H1 (cell line): Measurements from ENCODE around the gene RBM19. TPM values are rescaled to one million over a fixed set of nuclear protein-coding genes. Genes with fewer than 3 reads are reported as not detected.

Experiments used
- CTCF ChIA-PET: fragments of 300-600 bp; sonication (Branson Sonifier 250); formaldehyde crosslinking; loops from one replicate; lab custom pipeline; 2021; ENCODE audit not compliant: partially characterized antibody; lab: Charles Lee
- POLR2A ChIA-PET: fragments of 300-600 bp; sonication (Branson Sonifier 250); formaldehyde crosslinking; loops from one replicate; lab custom pipeline; 2021; ENCODE audit warnings: inconsistent platforms; ENCODE audit not compliant: partially characterized antibody; lab: Charles Lee
- DNase-seq, 2 experiments: peaks; one replicate each; pipeline versions ENCODE4 v3.0.0 to v3.0.0-alpha.2; 2010 to 2022; ENCODE audit warnings: low spot score in 2 of 2, low read depth in 1 of 2, mixed read lengths in 1 of 2
- FAIRE-seq: peaks from 2 replicates; lab custom pipeline; 2011; peaks lifted over from hg19 to GRCh38; lab: Jason Lieb, UNC
- H2AFZ ChIP-seq: 2 replicates; pipeline ENCODE4 v1.8.1; 2012; ENCODE audit warnings: low read length, inconsistent platforms
- H2AK5ac ChIP-seq: 2 replicates; pipeline ENCODE4 v1.6.1; 2013; ENCODE audit warnings: low read depth, low read length
- H2BK120ac ChIP-seq: replicated peaks from 2 replicates; pipeline ENCODE3; 2013; ENCODE audit warnings: low read depth, low read length, inconsistent platforms
- H2BK12ac ChIP-seq: 2 replicates; pipeline ENCODE4 v1.6.1; 2013; ENCODE audit warnings: low read depth, low read length
- H2BK15ac ChIP-seq: 2 replicates; pipeline ENCODE4 v1.6.1; 2013; ENCODE audit warnings: low read length
- H2BK20ac ChIP-seq: 2 replicates; pipeline ENCODE4 v1.6.1; 2013; ENCODE audit warnings: low read length
- H2BK5ac ChIP-seq: 2 replicates; pipeline ENCODE4 v1.6.1; 2013; ENCODE audit warnings: low read depth, low read length
- H3K14ac ChIP-seq: 2 replicates; pipeline ENCODE4 v1.6.1; 2013; ENCODE audit warnings: inconsistent platforms; ENCODE audit not compliant: insufficient read length
- H3K18ac ChIP-seq: 2 replicates; pipeline ENCODE4 v1.6.1; 2013; ENCODE audit warnings: low read length; ENCODE audit errors: extremely low read depth
- H3K23ac ChIP-seq: 2 replicates; pipeline ENCODE4 v1.6.1; 2013; ENCODE audit warnings: inconsistent platforms; ENCODE audit not compliant: insufficient read length
- H3K23me2 ChIP-seq: 2 replicates; pipeline ENCODE4 v1.6.1; 2013; ENCODE audit warnings: low read depth, low read length
- H3K27ac ChIP-seq: 2 replicates; pipeline ENCODE4 v1.6.1; 2011; ENCODE audit warnings: low read depth, low read length, inconsistent platforms
- H3K27me3 ChIP-seq, 4 experiments: replicated peaks in 1 of 4; 1 replicate in 1 of 4; 2 replicates in 3 of 4; pipeline versions ENCODE4 v1.6.1 to v1.8.1; 2011 to 2013; ENCODE audit warnings: low read length in 3 of 4, mild to moderate bottlenecking in 3 of 4, inconsistent platforms in 2 of 4, mixed read lengths in 2 of 4, moderate library complexity in 1 of 4; ENCODE audit not compliant: control insufficient read depth in 3 of 4, insufficient read depth in 3 of 4; ENCODE audit errors: extremely low read depth in 1 of 4
- H3K36me3 ChIP-seq, 4 experiments: 2 replicates each; pipeline versions ENCODE4 v1.6.1 to v1.8.1; 2011 to 2013; ENCODE audit warnings: mild to moderate bottlenecking in 4 of 4, low read length in 3 of 4, moderate library complexity in 2 of 4, control low read depth in 1 of 4, inconsistent platforms in 1 of 4; ENCODE audit not compliant: insufficient read depth in 4 of 4, control insufficient read depth in 2 of 4
- H3K4ac ChIP-seq: replicated peaks from 2 replicates; pipeline ENCODE3; 2013; ENCODE audit warnings: low read length, low read depth, mixed read lengths, inconsistent platforms; ENCODE audit not compliant: insufficient read length
- H3K4me1 ChIP-seq, 4 experiments: replicated peaks in 1 of 4; 1 replicate in 1 of 4; 2 replicates in 3 of 4; pipeline versions ENCODE4 v1.6.1 to v1.8.1; 2011 to 2013; ENCODE audit warnings: low read length in 3 of 4, inconsistent platforms in 2 of 4, mixed read lengths in 1 of 4; ENCODE audit not compliant: insufficient read depth in 4 of 4, control insufficient read depth in 3 of 4
- H3K4me2 ChIP-seq, 2 experiments: 2 replicates each; pipeline versions ENCODE4 v1.6.1 to v1.8.1; 2011 to 2013; ENCODE audit warnings: low read depth in 2 of 2, low read length in 2 of 2, control low read depth in 1 of 2, inconsistent platforms in 1 of 2, mild to moderate bottlenecking in 1 of 2; ENCODE audit not compliant: insufficient read depth in 1 of 2
- H3K4me3 ChIP-seq, 4 experiments: fragments of 200-600, 300-600 bp in 1 of 4; sonication (generic), shearing (Covaris generic), sonication (Bioruptor Twin) in 1 of 4; 2 replicates each; pipeline versions ENCODE4 v1.5.1 to v1.8.1; 2011 to 2016; ENCODE audit warnings: low read length in 4 of 4, low read depth in 3 of 4, control low read depth in 2 of 4, inconsistent platforms in 2 of 4, mild to moderate bottlenecking in 2 of 4, mixed read lengths in 1 of 4, moderate library complexity in 1 of 4; ENCODE audit not compliant: insufficient read depth in 2 of 4; ENCODE audit errors: extremely low read depth in 1 of 4
- H3K56ac ChIP-seq: replicated peaks from 2 replicates; pipeline ENCODE3; 2013; ENCODE audit warnings: low read depth, mild to moderate bottlenecking, mixed read lengths, low read length, inconsistent platforms; ENCODE audit not compliant: insufficient read length
- H3K79me1 ChIP-seq: 2 replicates; pipeline ENCODE4 v1.6.1; 2013; ENCODE audit warnings: low read depth, low read length, control low read depth
- H3K79me2 ChIP-seq, 2 experiments: 2 replicates each; pipeline versions ENCODE4 v1.6.1 to v1.8.1; 2012 to 2013; ENCODE audit warnings: low read length in 2 of 2, mild to moderate bottlenecking in 2 of 2, inconsistent platforms in 1 of 2; ENCODE audit not compliant: insufficient read depth in 2 of 2, control insufficient read depth in 1 of 2
- H3K9ac ChIP-seq, 4 experiments: replicated peaks in 1 of 4; 1 replicate in 1 of 4; 2 replicates in 3 of 4; pipeline versions ENCODE4 v1.6.1 to v1.8.1; 2011 to 2013; ENCODE audit warnings: low read depth in 3 of 4, low read length in 3 of 4, control low read depth in 2 of 4, mild to moderate bottlenecking in 2 of 4, moderate library complexity in 2 of 4, inconsistent platforms in 1 of 4; ENCODE audit errors: extremely low read depth in 1 of 4
- H3K9me3 ChIP-seq, 2 experiments: 2 replicates each; pipeline versions ENCODE4 v1.6.1 to v1.8.1; 2012 to 2013; ENCODE audit warnings: mild to moderate bottlenecking in 2 of 2, moderate library complexity in 2 of 2, control low read depth in 1 of 2, inconsistent platforms in 1 of 2, low read depth in 1 of 2, low read length in 1 of 2, mixed read lengths in 1 of 2; ENCODE audit not compliant: insufficient read depth in 2 of 2
- H4K20me1 ChIP-seq, 2 experiments: replicated peaks in 1 of 2; 2 replicates each; pipeline versions ENCODE3 to v1.8.1; 2011 to 2013; ENCODE audit warnings: inconsistent platforms in 2 of 2, low read length in 2 of 2, mild to moderate bottlenecking in 1 of 2; ENCODE audit not compliant: insufficient read depth in 2 of 2, control insufficient read depth in 1 of 2
- H4K5ac ChIP-seq: 2 replicates; pipeline ENCODE4 v1.6.1; 2013; ENCODE audit warnings: low read length, low read depth, mixed read lengths, inconsistent platforms; ENCODE audit not compliant: insufficient read length
- H4K8ac ChIP-seq: 2 replicates; pipeline ENCODE4 v1.8.0; 2013; ENCODE audit warnings: mild to moderate bottlenecking, moderate library complexity, low read length, inconsistent platforms; ENCODE audit not compliant: insufficient read depth; ENCODE audit errors: extremely low read depth
- H4K91ac ChIP-seq: replicated peaks from 2 replicates; pipeline ENCODE3; 2013; ENCODE audit warnings: low read length, mixed read lengths, inconsistent platforms; ENCODE audit not compliant: insufficient read length
- ATF2 ChIP-seq: IDR thresholded peaks from 2 replicates; pipeline ENCODE4 v1.6.1; 2012; ENCODE audit warnings: low read length, inconsistent platforms
- HDAC6 ChIP-seq: IDR thresholded peaks from one replicate; pipeline ENCODE4 v1.7.1; 2012; ENCODE audit warnings: low read depth, mild to moderate bottlenecking, inconsistent platforms, low read length, moderate library complexity
- MAX ChIP-seq: IDR thresholded peaks from 2 replicates; pipeline ENCODE4 v1.6.1; 2012; ENCODE audit warnings: inconsistent platforms
- NANOG ChIP-seq: IDR thresholded peaks from 2 replicates; pipeline ENCODE4 v1.6.1; 2011; ENCODE audit warnings: low read length, low read depth, mild to moderate bottlenecking, inconsistent platforms; ENCODE audit not compliant: insufficient read depth, poor library complexity, severe bottlenecking
- SUZ12 ChIP-seq: fragments of 200-600 bp; sonication (generic); IDR thresholded peaks from 2 replicates; pipeline ENCODE4 v1.6.1; 2012; ENCODE audit warnings: mild to moderate bottlenecking, inconsistent platforms, low read length, moderate library complexity, mixed read lengths
- WGBS, 2 experiments: shearing (Covaris generic) in 1 of 2; methylation state at CpG; one replicate each; pipeline versions ENCODE4 v1.1.6 to v1.1.7; 2013 to 2015; ENCODE audit warnings: low lambda C conversion rate in 2 of 2, mixed read lengths in 2 of 2, inconsistent platforms in 1 of 2, low coverage in 1 of 2, missing lambda C conversion rate in 1 of 2; ENCODE audit not compliant: insufficient replicate concordance in 2 of 2, insufficient coverage in 1 of 2, insufficient read length in 1 of 2; ENCODE audit errors: extremely low coverage in 1 of 2, missing lambda C conversion rate in 1 of 2; 5-methylcytosine and 5-hydroxymethylcytosine counted together
- polyA plus RNA-seq, 7 experiments: library from polyadenylated mRNA; depleted of rRNA in 3 of 7; stranded (reverse) in 5 of 7; unstranded in 2 of 7; fragments of >200 nt in 5 of 7; fragments of 200-250 nt in 2 of 7; gene quantifications; 1 replicate in 5 of 7; 2 replicates in 1 of 7; 4 replicates in 1 of 7; pipeline versions ENCODE4 v1.2.1 to v1.2.3, GENCODE V29; 2011 to 2013; ENCODE audit warnings: missing spikeins in 2 of 7, mixed read lengths in 2 of 7
- total RNA-seq: library from RNA; stranded (reverse); fragmentation: NEBNext Ultra II Directional; extraction: Animal tissue kit (Norgen Biotek cat#: 25700); gene quantifications from 2 replicates; pipeline ENCODE4 v1.2.1, GENCODE V29; 2021

RBM19 gene
- total and polyA plus RNA-seq, 2 of the 8 experiments (the other 6 are each of a cell fraction or from before 2014, with no cell fraction given) = 23.4 to 61.9 TPM

GRCh38 chr12:113906411-113907200, 59.5 kb downstream of the RBM19 start:
- Histone ChIP-seq H4K8ac (no peak overlapping the region), H3K27me3 (no peaks in the 10 kb centered on the region), H4K5ac (no peak overlapping the region), H3K9ac (no peak overlapping the region), H3K23ac (no peak overlapping the region), H3K79me2 (no peaks in the 10 kb centered on the region), H3K4me2 (no peak overlapping the region), H4K20me1 (peaks cover 0 to 2% of the 10 kb centered on the region in 2 experiments), H3K4ac (no peak overlapping the region), H2BK120ac (no peak overlapping the region), H2BK5ac (0 out of 2 replicates have a peak overlapping the region, but pooled peaks have one; percentile 7), H3K4me3 (no peak overlapping the region), H3K18ac (no peak overlapping the region), H3K27ac (no peak overlapping the region), H2AFZ (no peak overlapping the region), H2BK20ac (no peak overlapping the region), H2BK15ac (no peak overlapping the region), H2BK12ac (no peak overlapping the region), H3K9me3 (no peaks in the 10 kb centered on the region), H4K91ac (no peak overlapping the region), H3K14ac (no peak overlapping the region), H3K36me3 (peaks cover 4 to 14% (median 10%) of the 10 kb centered on the region in 4 experiments; a peak in 5 of 8 replicates), H2AK5ac (no peak overlapping the region), H3K4me1 (no peaks in the 10 kb centered on the region), H3K23me2 (no peaks in the 10 kb centered on the region), H3K56ac (no peak overlapping the region), H3K79me1 (no peaks in the 10 kb centered on the region)
- TF ChIP-seq ATF2 (no peak), MAX (no peak), NANOG (no peak), HDAC6 (no peak), SUZ12 (no peak)
- CTCF ChIA-PET = interaction anchor here (1.0 to 1.1 kb wide), 2 partner anchors 27 to 260 kb away, joined by 3 read pairs; no protein-coding TSS in a partner anchor
- POLR2A ChIA-PET = interaction anchor here (1.2 kb wide), 1 partner anchor 43 kb away, joined by 3 read pairs; no protein-coding TSS in a partner anchor
- no peak for DNase-seq
- 88% methylated on average over 19 of the region's 19 CpGs; no CpG with 5 or more reads in 1 of the 2 experiments for WGBS, 2 experiments
- FAIRE-seq = no peak
